ENCODE data around the gene RPA1. TPM values are rescaled to one million over a fixed set of nuclear protein-coding genes. Genes with fewer than 3 reads are reported as not detected.
A peak's percentile ranks its signal among the peaks of the same experiment; 100 is the strongest.

RPA1 gene
- total and polyA plus RNA-seq, 9 of the 15 experiments (the other 6 are each of a cell fraction or from before 2014, with no cell fraction given): 25.2 to 125 (median 47.4) TPM

- TF ChIP-seq RBM34 (IDR thresholded peaks at IDR 0.05; ENCODE audit: borderline replicate concordance, insufficient read depth, low read length): 0 out of 2 replicates have a peak, but pooled peaks have one; percentile 25
- TF ChIP-seq NFE2 (IDR thresholded peaks at IDR 0.05; ENCODE audit: low read depth): no peak
- TF ChIP-seq MYNN (IDR thresholded peaks at IDR 0.05): no peak
- TF ChIP-seq MYNN (CRISPR knock-in tag; IDR thresholded peaks at IDR 0.05): no peak
- no peak for TF ChIP-seq ETV5 (CRISPR knock-in tag; IDR thresholded peaks at IDR 0.05; ENCODE audit: low read depth)
- TF ChIP-seq ZKSCAN1 (IDR thresholded peaks at IDR 0.05; ENCODE audit: low read depth, low read length): no peak
- TF ChIP-seq ZKSCAN3 (CRISPR knock-in tag; IDR thresholded peaks at IDR 0.05): no peak
- TF ChIP-seq ZBTB2 (IDR thresholded peaks at IDR 0.05): no peak
- TF ChIP-seq E4F1 (CRISPR knock-in tag; IDR thresholded peaks at IDR 0.05; ENCODE audit: borderline replicate concordance): no peak
- TF ChIP-seq ZNF384 (IDR thresholded peaks at IDR 0.05; ENCODE audit: low read depth, low read length): no peak
- no peak for TF ChIP-seq LARP7 (IDR thresholded peaks at IDR 0.05)
- TF ChIP-seq ARID4B (CRISPR knock-in tag; IDR thresholded peaks at IDR 0.05): 0 out of 2 replicates have a peak, but pooled peaks have one; percentile 43
- no peak for TF ChIP-seq CUX1 (CRISPR knock-in tag; IDR thresholded peaks at IDR 0.05)
- peak; percentile 34; the same call in 1 of the 2 replicates for TF ChIP-seq EGR1 (conservative IDR thresholded peaks at IDR 0.05)
- 0 out of 2 replicates have a peak, but pooled peaks have one; percentile 36 for TF ChIP-seq E2F3 (CRISPR knock-in tag; IDR thresholded peaks at IDR 0.05)
Measured at GRCh38 chr17:1829592-1830257, at the start of gene RPA1, which contains the start of gene SMYD4 (continued).
